Measurements from ENCODE around the gene C16orf86. TPM values are rescaled to one million over a fixed set of nuclear protein-coding genes. Genes with fewer than 3 reads are reported as not detected.

C16orf86 gene
- total and polyA plus RNA-seq, 7 donors, result 2.6 to 7.3 (median 5.6) TPM

GRCh38 chr16:67652578-67653127 lies 14.0 kb upstream of the C16orf86 start:
- Histone ChIP-seq H3K36me3 (ENCODE audit: insufficient read depth in 1 of 2, low read depth in 1 of 2) (peaks cover 0 to 3% of the 10 kb centered on the region in 2 donors), H3K27me3 (ENCODE audit: insufficient read depth in 3 of 3, low read length in 2 of 3) (peaks cover 0 to 66% (median 43%) of the 10 kb centered on the region in 3 donors), H3K27ac (no peak overlapping the region), H3K9me3 (no peaks in the 10 kb centered on the region), H3K4me1 (no peaks in the 10 kb centered on the region), H3K4me3 (peak overlapping the region; percentile 56)
- TF ChIP-seq CTCF (IDR thresholded peaks at IDR 0.05), result no peak
- 8% methylated on average over 23 to 59 of the region's 59 CpGs for WGBS, 3 donors
- ATAC-seq, result peak in 3 of 4 donors; percentile 21 to 42 (median 40)
- DNase-seq, result no peak
- intact Hi-C loops (cut with DNase I), result loop anchor here in 1 of 2 donors (5.0 kb wide), 1 partner anchor 395 kb away; no protein-coding TSS in a partner anchor

GRCh38 chr16:67653128-67653788 lies 13.4 kb upstream of the C16orf86 start:
- DNase-seq, result no peak
- H3K9me3 ChIP-seq, result no peaks in the 10 kb centered on the region
- no peak overlapping the region for H3K27ac ChIP-seq
- peak overlapping the region; percentile 56 for H3K4me3 ChIP-seq
- peaks cover 0 to 8% of the 10 kb centered on the region in 2 donors for H3K36me3 ChIP-seq (ENCODE audit: insufficient read depth in 1 of 2, low read depth in 1 of 2)
- TF ChIP-seq CTCF (IDR thresholded peaks at IDR 0.05), result peak; percentile 25
- 0 to 10% (median 9%) methylated on average over 17 to 68 of the region's 68 CpGs for WGBS, 3 donors
- ATAC-seq, result peak in 2 of 4 donors; percentile 28 to 31
- intact Hi-C loops (cut with DNase I), result loop anchor here in 1 of 2 donors (5.0 kb wide), 1 partner anchor 396 kb away; no protein-coding TSS in a partner anchor
- H3K27me3 ChIP-seq (ENCODE audit: insufficient read depth in 3 of 3, low read length in 2 of 3), result peaks cover 0 to 60% (median 41%) of the 10 kb centered on the region in 3 donors
- no peaks in the 10 kb centered on the region for H3K4me1 ChIP-seq

- Histone ChIP-seq H3K27ac (no peak overlapping the region), H3K9me3 (no peaks in the 10 kb centered on the region), H3K4me1 (no peaks in the 10 kb centered on the region), H3K27me3 (ENCODE audit: insufficient read depth in 3 of 3, low read length in 2 of 3) (peaks cover 0 to 53% (median 35%) of the 10 kb centered on the region in 3 donors), H3K36me3 (ENCODE audit: insufficient read depth in 1 of 2, low read depth in 1 of 2) (peaks cover 0 to 8% of the 10 kb centered on the region in 2 donors), H3K4me3 (peak overlapping the region; percentile 56)
- intact Hi-C loops (cut with DNase I), result loop anchor here in 1 of 2 donors (5.0 kb wide), 1 partner anchor 397 kb away; no protein-coding TSS in a partner anchor
- DNase-seq (peak in 1 of 2 donors; percentile 47), ATAC-seq (peak in 1 of 4 donors; percentile 18)
- no peak for TF ChIP-seq CTCF (IDR thresholded peaks at IDR 0.05)
- 23 to 30% (median 26%) methylated on average over 22 to 25 of the region's 25 CpGs for WGBS, 3 donors
These were observed 12.7 kb upstream of the C16orf86 start for GRCh38 chr16:67653789-67654402.

GRCh38 chr16:67654403-67654911 lies 12.2 kb upstream of the C16orf86 start:
- no peaks in the 10 kb centered on the region for H3K9me3 ChIP-seq
- TF ChIP-seq CTCF (IDR thresholded peaks at IDR 0.05), result no peak
- no peak overlapping the region for H3K27ac ChIP-seq
- DNase-seq (no peak), ATAC-seq (no peak)
- intact Hi-C loops (cut with DNase I), result loop anchor here in 1 of 2 donors (5.0 kb wide), 1 partner anchor 397 kb away; no protein-coding TSS in a partner anchor
- peaks cover 5% of the 10 kb centered on the region for H3K4me1 ChIP-seq
- no peak overlapping the region for H3K4me3 ChIP-seq
- H3K36me3 ChIP-seq (ENCODE audit: insufficient read depth in 1 of 2, low read depth in 1 of 2), result peaks cover 0 to 8% of the 10 kb centered on the region in 2 donors
- 44 to 51% (median 49%) methylated on average over 30 of the region's 30 CpGs for WGBS, 3 donors
- H3K27me3 ChIP-seq (ENCODE audit: insufficient read depth in 3 of 3, low read length in 2 of 3), result peaks cover 0 to 48% (median 35%) of the 10 kb centered on the region in 3 donors
